Peyer's patch (tissue), 4 donors: ENCODE results near the gene MTARC2. TPM values are rescaled to one million over a fixed set of nuclear protein-coding genes. Genes with fewer than 3 reads are reported as not detected.

ENCODE experiments used
- DNase-seq, 3 donors: peaks; one replicate each; pipeline ENCODE4 v3.0.0-alpha.2; 2017 to 2019
- H3K27ac ChIP-seq, 4 donors: fragments of 200-600 bp; sonication (generic); one replicate each; pipeline ENCODE4 v1.5.1; 2016 to 2019
- H3K27me3 ChIP-seq, 2 donors: fragments of 200-600 bp; sonication (generic); one replicate each; pipeline ENCODE4 v1.5.1; 2019
- H3K36me3 ChIP-seq, 3 donors: fragments of 200-600 bp; sonication (generic); one replicate each; pipeline ENCODE4 v1.5.1; 2016 to 2019
- H3K4me1 ChIP-seq, 4 donors: fragments of 200-600 bp; sonication (generic); one replicate each; pipeline ENCODE4 v1.5.1; 2016 to 2019
- H3K4me3 ChIP-seq, 4 donors: fragments of 200-600 bp; sonication (generic); 1 replicate in 3 of 4; 2 replicates in 1 of 4; pipeline ENCODE4 v1.5.1; 2016 to 2019; ENCODE audit warnings: mild to moderate bottlenecking in 1 of 4
- H3K9me3 ChIP-seq, 4 donors: fragments of 200-600 bp; sonication (generic); one replicate each; pipeline ENCODE4 v1.5.1; 2016 to 2019; ENCODE audit warnings: mild to moderate bottlenecking in 1 of 4
- POLR2A ChIP-seq, 2 donors: fragments of 450-650 bp; IDR thresholded peaks; one replicate each; pipeline ENCODE4 v1.5.1; 2017; ENCODE audit warnings: antibody characterized with exemption in 2 of 2, mild to moderate bottlenecking in 2 of 2, moderate library complexity in 2 of 2
- total RNA-seq, 4 donors: library from RNA; depleted of rRNA; stranded (reverse); fragments of >200 nt; gene quantifications; one replicate each; pipeline ENCODE4 v1.1.0, GENCODE V29; 2016
- TF ChIP-seq, protein P1 (sequence below), 6 experiments: fragments of 450-650 bp in 4 of 6; fragments of 200-600 bp in 2 of 6; sonication (generic) in 1 of 6; IDR thresholded peaks; one replicate each; pipeline ENCODE4 v1.5.1; 2017 to 2019; ENCODE audit warnings: antibody characterized with exemption in 6 of 6, mild to moderate bottlenecking in 3 of 6, moderate library complexity in 1 of 6

Gene MTARC2
- total RNA-seq, 4 donors from 2014 or later = 47.9 to 96.0 (median 91.1) TPM

- H3K4me3 ChIP-seq = no peak overlapping the region
- H3K27me3 ChIP-seq = no peaks in the 10 kb centered on the region
- no peak overlapping the region for H3K27ac ChIP-seq
- H3K4me1 ChIP-seq = peaks cover 0 to 5% (median 0%) of the 10 kb centered on the region in 4 donors
- H3K36me3 ChIP-seq = no peaks in the 10 kb centered on the region
- no peaks in the 10 kb centered on the region for H3K9me3 ChIP-seq
- TF ChIP-seq, protein P1, sequence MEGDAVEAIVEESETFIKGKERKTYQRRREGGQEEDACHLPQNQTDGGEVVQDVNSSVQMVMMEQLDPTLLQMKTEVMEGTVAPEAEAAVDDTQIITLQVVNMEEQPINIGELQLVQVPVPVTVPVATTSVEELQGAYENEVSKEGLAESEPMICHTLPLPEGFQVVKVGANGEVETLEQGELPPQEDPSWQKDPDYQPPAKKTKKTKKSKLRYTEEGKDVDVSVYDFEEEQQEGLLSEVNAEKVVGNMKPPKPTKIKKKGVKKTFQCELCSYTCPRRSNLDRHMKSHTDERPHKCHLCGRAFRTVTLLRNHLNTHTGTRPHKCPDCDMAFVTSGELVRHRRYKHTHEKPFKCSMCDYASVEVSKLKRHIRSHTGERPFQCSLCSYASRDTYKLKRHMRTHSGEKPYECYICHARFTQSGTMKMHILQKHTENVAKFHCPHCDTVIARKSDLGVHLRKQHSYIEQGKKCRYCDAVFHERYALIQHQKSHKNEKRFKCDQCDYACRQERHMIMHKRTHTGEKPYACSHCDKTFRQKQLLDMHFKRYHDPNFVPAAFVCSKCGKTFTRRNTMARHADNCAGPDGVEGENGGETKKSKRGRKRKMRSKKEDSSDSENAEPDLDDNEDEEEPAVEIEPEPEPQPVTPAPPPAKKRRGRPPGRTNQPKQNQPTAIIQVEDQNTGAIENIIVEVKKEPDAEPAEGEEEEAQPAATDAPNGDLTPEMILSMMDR (IDR thresholded peaks at IDR 0.05) = no peak
- TF ChIP-seq POLR2A (IDR thresholded peaks at IDR 0.05) = no peak
- no peak for DNase-seq
Measured at GRCh38 chr1:220742520-220742919, 5.6 kb upstream of the MTARC2 start.

GRCh38 chr1:220746851-220747250, 1.3 kb upstream of the MTARC2 start:
- TF ChIP-seq, protein P1 (IDR thresholded peaks at IDR 0.05) = no peak
- no peak for TF ChIP-seq POLR2A (IDR thresholded peaks at IDR 0.05)
- H3K27me3 ChIP-seq = no peaks in the 10 kb centered on the region
- H3K36me3 ChIP-seq = no peaks in the 10 kb centered on the region

DNA sequence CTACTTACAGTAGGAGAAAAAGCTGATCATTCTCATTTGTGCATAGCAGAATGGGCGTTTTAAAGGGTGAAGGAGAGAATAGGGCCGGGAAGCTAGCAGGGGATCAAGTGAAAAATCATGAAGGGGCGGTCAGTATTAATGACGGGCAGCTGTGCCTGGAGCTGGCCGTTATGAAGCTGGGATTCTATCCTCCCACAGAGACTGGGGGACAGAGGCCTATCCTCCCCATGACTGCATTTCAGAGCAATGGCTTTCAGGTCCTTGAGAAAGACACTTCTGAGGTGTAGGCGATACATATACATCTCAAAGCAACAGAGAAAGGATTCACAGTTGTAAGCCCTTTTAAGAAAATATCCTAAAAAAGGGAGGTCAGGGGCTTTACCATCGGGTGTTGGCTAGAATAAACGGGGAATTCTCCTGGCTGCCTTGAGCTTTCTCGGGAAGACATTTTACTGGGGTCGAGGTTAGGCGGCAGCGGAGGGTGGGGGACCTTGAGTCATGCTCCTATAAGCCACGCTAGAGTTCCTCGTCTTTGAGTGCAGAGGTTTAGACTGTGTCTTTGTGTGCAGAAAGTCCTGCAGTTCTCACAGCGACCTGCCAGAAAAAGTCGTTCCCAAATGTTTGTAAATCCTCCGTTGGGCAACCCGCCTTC, 559 bp upstream of the MTARC2 start:
- no peak for DNase-seq
- Histone ChIP-seq H3K4me3 (peak overlapping the region; percentile 45 to 96 (median 72)), H3K4me1 (peaks cover 0 to 23% (median 0%) of the 10 kb centered on the region in 4 donors), H3K9me3 (no peaks in the 10 kb centered on the region), H3K36me3 (no peaks in the 10 kb centered on the region), H3K27ac (peak overlapping the region; percentile 63 to 92 (median 86)), H3K27me3 (no peaks in the 10 kb centered on the region)
- TF ChIP-seq POLR2A (IDR thresholded peaks at IDR 0.05) = no peak
- TF ChIP-seq, protein P1 (IDR thresholded peaks at IDR 0.05) = peak in 1 of 6 experiments; percentile 12

More at GRCh38 chr1:220746851-220747250, 1.3 kb upstream of the MTARC2 start:
- Histone ChIP-seq H3K9me3 (no peaks in the 10 kb centered on the region), H3K27ac (no peak overlapping the region), H3K4me3 (no peak overlapping the region), H3K4me1 (peaks cover 0 to 16% (median 0%) of the 10 kb centered on the region in 4 donors)
- DNase-seq = no peak

DNA sequence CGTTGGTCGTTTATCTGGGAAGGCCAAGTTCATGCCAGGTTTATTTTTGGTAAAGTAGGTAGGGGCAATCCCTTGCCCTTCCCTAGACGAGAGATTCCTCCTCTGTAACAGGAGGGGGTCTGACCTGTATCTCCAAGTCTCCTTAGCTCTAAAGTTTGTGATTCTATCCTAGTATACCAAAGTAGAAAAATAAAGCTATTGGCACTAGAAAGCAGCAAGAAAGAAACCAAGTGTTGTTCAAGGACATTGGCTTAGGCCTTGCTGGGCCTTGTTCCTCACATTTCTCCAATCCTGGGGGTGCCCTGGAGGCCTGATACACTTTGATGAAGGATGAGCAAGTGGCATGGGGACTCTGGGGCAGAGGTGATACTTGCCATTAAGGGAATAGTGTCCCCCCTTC, 814 bp downstream of the MTARC2 start:
- no peaks in the 10 kb centered on the region for H3K9me3 ChIP-seq
- peak overlapping the region; percentile 45 to 96 (median 72) for H3K4me3 ChIP-seq
- H3K36me3 ChIP-seq = peaks cover 0 to under 1% (median 0%) of the 10 kb centered on the region in 3 donors
- H3K27ac ChIP-seq = peak overlapping the region; percentile 63 to 92 (median 86)
- no peak for DNase-seq
- peaks cover 0 to 23% (median 0%) of the 10 kb centered on the region in 4 donors for H3K4me1 ChIP-seq
- H3K27me3 ChIP-seq = no peaks in the 10 kb centered on the region
- TF ChIP-seq, protein P1 (IDR thresholded peaks at IDR 0.05) = no peak
- TF ChIP-seq POLR2A (IDR thresholded peaks at IDR 0.05) = no peak

DNA sequence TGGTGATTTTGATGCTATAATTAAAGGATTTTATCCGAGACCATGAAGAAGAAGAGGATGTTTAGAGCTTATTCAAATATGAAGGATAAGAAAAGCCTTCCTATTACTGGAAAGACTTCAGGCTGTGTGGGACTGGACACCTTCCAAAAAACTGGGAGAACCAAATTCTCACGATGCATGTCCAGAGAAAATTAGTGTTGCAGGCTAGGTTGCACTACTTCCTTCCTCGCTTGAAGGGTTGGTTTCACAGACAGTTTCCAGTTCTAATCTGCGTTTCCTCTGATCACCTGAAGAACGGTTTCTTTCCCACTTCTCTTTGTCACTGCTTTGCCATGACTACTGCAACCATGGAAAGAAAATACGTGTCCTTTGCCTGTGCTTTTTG, 2.0 kb downstream of the MTARC2 start:
- TF ChIP-seq, protein P1 (IDR thresholded peaks at IDR 0.05) = no peak
- no peak for TF ChIP-seq POLR2A (IDR thresholded peaks at IDR 0.05)
- Histone ChIP-seq H3K4me1 (peaks cover 0 to 23% (median 0%) of the 10 kb centered on the region in 4 donors), H3K27ac (peak overlapping the region in 3 of 4 donors; percentile 1 to 92 (median 91)), H3K4me3 (peak overlapping the region in 2 of 4 donors; percentile 87 to 96), H3K27me3 (no peaks in the 10 kb centered on the region), H3K9me3 (no peaks in the 10 kb centered on the region), H3K36me3 (peaks cover 0 to 12% (median 0%) of the 10 kb centered on the region in 3 donors)
- no peak for DNase-seq
